Activated gamma-delta T cell treated with Interleukin-2 at 50 U/mL for 16 hours (primary cell): ENCODE results near the gene PLPPR5.
"Not testable (repeated sequence)": the region's sequence is repeated elsewhere in the genome, so short reads cannot be mapped to it uniquely, and the experiment has no call there.

Source experiments
- DNase-seq: peaks from one replicate; pipeline ENCODE4 v3.0.0-alpha.2; 2020

Gene PLPPR5, protein sequence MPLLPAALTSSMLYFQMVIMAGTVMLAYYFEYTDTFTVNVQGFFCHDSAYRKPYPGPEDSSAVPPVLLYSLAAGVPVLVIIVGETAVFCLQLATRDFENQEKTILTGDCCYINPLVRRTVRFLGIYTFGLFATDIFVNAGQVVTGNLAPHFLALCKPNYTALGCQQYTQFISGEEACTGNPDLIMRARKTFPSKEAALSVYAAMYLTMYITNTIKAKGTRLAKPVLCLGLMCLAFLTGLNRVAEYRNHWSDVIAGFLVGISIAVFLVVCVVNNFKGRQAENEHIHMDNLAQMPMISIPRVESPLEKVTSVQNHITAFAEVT

DNA sequence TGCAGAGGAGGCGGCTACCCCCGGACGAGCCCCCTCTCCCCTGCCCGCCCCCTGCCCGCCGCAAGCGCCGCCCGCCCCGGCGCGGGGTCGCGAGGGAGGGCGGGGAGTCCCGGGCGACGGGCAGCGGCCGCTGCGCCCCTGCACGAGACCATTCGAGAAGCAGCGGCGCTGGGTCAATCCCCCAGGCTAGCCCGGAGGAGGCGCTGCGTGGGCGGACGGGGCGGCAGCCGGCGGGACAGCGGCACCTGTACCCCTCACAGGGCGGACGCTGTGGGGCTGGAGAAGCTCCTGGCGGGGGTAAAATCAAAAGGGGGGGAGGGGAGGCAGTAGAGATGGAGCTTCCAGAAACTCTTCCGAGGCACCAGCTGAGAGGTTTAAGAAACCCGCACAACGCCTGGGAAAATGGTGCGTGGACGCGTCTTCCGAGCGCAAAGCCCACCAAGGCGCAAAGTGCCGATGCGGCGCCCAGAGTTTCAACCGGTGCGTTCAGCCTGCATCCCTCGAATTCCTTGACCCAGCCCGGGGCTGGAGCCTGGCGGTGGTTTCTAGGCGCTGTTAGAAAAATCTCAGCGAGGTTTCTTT is at the start of gene PLPPR5:
Gene PLPPR5 (minus strand): TSS at position 1 of the 582 bp plus-strand sequence. CDS start 190 bp downstream, outside the sequence.
- no peak for DNase-seq

DNA sequence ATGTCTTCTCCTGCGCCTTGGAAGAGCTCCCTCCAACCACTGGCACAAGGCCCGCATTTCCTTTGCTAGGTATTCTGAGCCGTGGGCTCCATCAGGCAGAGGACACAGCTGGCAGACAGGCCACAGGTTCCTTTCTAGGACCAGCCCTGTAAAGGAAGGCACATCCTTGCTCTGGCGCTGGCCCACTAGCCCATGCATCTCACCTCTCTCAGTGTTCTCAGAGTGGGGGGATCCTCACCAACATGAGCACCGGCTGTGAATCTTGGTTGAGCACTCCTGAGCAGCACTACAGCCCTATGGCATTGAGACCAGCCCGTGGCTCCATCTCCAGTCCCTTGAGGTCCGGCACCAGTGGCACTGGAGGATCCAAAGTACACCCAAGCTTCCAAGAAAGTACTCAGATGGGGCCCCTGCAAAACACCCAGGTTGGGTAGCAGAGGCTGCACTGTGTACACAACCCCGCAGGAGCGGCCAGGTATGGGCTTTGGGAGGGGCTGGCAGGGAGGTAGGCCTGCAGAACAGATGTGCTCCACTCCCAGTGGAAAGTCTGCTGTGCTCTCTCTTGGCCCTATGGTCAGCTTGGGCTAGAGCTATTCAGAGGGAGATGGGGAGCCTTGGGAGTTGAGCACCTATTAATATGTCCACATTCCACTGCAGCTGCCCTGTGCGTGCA is 47.1 kb upstream of the PLPPR5 start:
- no peak for DNase-seq

DNA sequence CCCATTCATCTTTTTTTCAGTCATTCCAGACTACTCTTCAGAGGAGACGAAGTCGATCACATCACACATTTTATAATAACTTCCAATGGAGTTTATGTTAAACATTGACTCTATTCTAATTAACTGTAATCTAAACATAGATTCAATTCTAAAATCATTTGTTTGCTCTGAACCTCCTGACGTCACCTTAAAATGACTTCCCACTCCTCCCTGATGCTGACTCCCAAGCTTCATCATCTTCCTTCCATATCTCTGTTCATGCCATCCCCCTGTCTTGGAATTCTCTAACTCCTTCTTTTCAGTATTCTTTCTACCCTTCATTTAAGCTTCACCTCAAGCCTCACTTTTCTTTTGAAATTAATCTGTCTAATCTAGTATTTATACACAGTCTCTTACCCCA is 45.1 kb upstream of the PLPPR5 start:
- no peak for DNase-seq

DNA sequence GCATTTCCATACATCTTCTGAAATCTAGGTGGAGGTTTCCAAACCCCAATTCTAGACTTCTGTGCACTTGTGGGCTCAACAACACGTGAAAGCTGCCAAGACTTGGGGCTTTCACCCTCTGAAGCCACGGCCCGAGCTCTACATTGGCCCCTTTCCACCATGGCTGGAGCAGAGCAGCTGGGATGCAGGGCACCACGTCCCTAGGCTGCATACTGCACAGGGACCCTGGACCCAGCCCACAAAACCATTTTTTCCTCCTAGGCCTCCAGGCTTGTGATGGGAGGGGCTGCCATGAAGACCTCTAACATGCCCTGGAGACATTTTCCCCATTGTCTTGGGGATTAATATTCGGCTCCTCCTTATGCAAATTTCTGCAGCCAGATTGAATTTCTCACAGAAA is 32.1 kb upstream of the PLPPR5 start:
- DNase-seq = not testable (repeated sequence)

DNA sequence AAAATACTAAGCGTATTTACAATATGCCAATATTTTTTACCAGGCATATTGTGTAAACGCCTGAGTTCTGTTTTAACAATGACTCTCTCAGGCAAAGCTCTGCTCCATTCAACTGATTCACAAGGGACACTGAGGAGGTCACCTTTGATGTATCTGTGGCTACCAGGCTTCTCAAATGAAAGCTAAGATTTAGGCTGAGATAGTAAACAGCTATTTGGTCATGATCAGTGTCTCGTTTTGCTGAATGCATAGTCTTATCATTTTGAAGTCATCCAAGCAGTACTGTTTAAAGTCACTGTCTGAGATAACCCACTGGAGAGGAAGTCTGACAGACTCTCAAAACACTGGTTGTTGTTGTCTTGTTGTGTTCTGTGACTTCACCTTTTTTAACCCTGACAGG is 13.7 kb upstream of the PLPPR5 start:
- no peak for DNase-seq

DNA sequence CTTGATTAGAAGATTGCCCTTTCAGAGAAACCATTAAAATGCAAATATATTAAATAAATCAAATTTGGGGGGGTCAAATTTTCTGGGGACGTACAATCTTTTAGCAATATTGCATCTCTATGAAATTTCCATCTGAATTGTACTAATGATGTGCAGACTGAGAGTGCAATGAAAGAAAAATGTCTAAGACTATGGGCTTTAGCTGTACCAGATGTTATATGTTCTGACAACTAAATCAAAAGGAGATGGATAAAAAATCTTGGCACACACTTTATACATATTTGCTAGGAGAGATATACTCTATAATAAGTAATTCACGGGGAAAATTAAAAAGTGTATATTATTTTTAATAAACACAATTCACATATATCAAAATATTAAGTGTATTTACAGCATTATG is 13.0 kb upstream of the PLPPR5 start:
- no peak for DNase-seq

DNA sequence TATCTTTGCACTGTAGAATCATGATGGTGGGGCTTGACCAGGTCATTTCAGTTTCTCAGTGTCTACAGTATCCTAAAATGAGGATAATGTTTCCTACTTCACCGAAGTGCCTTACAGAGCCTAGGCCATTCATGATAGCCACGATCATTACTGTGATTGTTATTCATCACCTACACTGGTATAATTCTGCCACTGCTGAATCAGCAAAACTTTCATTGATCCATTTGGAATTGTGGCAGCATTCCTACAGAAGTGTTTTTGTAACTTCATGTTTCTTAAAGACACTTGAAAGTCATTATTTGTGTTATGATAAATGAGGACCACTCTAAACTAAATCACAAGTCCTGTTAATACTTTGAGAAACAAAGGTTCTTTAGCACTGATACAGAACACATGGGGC is 6.0 kb upstream of the PLPPR5 start:
- no peak for DNase-seq

DNA sequence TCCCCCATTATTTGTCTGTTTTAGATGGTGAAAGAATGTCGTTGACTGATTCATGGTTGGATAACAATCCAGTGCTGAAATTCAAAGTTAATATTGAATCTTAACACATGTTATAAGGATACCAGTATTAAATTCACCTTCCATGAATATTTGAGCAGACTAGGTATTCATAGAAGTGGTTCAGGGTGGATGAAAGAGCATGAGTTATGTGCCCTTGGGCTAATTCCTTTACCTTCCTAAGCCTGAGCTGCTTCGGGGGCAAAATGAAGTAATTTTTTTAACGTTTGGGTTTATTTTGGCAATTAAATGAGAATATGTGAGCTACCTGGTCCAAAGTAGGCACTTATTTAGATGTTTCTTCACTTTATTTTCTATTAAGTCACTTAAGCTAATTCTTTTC is 2.7 kb upstream of the PLPPR5 start:
- no peak for DNase-seq

DNA sequence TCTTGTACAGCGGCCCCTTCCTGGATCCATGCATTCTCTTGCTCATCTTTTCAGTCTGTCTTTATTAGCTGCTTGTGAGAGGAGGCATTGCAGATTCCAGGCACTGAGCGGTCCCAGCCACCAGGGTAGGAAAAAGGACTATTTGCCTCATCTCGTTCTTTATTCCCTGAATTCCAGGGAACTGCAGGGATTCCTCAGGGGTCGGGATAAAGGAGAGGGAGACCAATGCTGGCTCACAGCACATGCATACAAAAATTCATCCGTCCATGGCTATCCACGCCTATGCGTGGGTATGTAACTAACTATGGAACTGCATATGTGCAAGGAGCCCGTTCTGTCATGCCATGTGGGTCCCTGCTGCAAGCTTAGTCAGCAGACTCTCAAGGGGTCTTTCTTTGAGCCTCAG is 879 bp upstream of the PLPPR5 start:
- DNase-seq = no peak

DNA sequence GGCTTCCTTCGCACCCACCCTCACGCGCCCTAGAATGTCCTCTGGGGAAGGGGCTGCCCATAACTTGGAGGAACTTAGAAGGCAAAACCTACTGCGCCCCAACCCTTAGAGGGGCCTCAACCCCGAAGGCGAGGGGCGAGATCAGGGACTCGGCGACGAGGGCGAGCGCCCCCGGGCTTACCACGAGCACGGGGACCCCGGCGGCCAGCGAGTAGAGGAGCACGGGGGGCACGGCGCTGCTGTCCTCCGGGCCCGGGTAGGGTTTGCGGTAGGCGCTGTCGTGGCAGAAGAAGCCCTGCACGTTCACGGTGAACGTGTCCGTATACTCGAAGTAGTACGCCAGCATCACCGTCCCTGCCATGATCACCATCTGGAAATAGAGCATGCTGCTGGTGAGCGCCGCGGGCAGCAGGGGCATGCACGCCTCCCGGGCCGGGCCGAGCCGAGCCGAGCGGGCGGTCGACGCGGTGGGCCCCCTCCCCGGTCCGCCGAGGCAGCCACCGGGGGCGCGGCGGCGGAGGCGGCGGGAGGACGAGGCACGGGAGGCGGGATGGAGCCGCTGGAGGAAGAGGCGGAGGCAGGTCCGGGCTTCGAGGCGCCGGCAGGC is 304 bp downstream of the PLPPR5 start:
- DNase-seq = peak; percentile 12

DNA sequence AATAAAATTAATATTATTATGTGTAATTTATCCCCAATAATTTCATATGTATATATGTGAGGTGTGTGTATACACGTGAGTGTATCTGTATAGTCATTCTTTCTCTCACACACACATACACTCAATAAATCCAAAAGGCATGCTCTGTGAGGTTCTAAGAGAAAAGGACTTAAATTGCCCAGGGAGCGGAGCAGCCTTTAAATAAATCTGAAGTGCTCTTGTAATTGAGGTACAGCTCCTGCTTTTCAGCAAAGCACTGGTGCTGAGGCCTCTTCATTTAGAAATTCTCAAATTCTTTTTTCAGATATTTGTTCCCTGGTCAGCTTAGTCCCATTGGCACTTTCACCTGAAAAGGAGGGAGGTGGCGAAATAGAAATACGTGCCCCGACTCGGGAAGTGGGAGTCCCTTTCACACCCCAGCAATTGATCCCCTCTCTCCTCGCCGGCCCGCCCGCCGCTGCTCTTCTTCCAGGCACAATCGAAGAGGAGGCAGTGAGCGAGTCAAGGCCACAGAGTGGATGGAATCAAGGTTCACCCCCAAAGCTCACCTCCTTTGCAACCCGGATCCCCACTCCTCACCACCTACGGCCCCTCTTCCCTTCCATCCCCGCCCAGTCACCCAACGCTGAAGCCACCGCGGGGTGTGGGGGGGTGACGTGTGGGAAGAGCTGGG is 944 bp downstream of the PLPPR5 start:
- DNase-seq = no peak

DNA sequence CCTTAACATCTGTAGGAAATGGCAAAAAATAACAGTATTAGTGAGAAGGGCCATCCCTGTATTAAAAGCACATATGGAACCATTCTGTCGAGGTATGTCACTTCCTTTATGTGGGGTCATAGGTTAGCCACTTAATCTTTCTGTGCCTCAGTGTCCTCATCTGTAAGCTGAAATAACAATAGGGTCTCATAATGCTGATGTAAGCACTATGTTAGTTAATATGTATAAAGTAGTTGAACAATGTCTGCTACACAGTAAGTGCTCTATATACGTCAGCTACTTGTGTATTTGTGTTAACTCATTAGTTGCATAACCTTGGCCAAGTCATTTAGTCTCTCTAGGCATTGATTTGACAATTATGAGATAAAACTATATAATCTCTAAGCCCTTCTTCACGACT is 11.8 kb downstream of the PLPPR5 start:
- DNase-seq = no peak

DNA sequence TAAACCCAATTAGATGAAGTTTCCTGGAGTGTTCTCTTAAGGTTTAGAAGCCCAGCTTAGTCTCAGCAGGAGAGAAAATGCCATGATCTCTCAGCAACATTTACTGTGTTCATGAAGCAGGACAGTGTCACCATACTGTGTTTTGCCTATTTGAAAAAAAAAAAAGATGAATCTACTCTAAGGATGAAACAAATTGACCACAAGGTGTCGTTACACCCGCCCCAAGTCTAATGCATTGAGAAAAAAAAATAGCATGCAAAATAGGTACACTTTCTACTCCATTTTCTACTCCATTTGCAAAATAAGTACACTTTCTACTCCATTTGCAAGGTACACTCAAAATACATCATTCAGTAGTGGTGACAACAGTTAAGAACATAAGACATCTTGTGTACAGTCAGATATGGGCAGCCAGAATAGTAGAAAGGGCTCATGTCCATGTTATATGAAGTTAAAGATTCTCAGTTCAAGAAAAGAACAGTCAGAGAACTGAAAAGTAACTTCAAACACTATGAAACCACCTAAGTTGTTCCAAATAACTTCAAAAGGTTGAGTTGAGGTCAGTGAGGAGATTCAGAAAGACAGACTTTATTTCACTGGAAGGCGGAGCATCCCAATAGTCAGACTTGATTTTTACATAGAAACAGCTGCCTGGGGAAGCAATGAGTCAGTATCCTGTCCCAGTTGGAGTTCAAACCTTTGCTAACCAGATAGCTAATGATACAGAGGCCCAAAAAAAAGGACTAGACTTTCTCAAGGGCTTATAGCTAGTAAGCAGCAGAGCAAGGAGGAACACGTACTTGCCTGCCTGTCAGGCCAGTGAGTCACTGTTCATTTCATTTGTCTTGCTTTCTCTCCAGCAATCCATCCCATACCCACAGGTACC is 13.3 kb downstream of the PLPPR5 start:
- DNase-seq = no peak

DNA sequence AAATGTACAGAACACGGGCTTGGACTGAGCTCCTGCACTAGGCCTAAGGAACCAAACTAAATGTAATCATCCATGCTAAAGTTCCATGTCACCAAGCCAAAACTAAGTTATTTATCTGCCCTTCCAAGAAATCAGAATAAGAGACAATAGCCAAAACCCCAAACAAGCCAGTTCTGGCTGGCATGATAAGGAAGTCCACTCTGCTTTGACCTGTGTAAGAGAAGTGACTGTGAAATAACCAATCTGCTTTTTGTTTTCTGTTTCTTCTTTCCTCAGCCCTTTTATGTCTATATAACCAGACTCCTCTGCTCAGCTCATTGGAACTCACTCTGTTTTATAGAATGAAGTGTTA is 15.1 kb downstream of the PLPPR5 start:
- DNase-seq = no peak

DNA sequence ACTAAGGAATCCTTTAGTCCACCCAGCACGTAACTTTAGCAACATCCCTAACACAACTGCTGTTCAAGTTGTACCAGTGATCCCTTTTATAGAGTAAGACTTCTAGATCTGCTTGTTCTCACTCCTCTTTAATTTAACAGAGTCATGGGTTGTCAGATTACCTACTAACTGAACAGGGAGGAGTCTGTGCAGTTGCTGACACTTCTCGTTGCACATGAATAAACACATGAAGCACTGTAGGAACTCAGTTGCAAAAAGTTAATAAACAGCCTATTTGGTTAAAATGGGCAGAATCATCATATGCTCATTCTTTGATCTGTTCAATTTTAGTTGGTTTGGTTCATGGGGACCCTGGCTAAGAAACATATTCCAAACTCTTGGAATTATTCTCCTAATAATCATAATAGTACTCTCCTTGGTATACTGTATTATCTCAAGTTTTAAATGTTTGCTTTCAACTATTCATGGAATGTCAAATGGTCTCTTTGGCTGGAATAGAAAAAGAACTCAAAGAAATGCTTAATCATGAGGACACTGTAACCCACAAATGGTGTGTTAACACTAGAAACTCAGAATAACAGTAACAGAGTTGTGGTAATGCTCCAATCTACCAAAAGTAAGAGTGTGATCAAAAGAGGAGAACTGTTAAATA is 15.6 kb downstream of the PLPPR5 start:
- DNase-seq = no peak

DNA sequence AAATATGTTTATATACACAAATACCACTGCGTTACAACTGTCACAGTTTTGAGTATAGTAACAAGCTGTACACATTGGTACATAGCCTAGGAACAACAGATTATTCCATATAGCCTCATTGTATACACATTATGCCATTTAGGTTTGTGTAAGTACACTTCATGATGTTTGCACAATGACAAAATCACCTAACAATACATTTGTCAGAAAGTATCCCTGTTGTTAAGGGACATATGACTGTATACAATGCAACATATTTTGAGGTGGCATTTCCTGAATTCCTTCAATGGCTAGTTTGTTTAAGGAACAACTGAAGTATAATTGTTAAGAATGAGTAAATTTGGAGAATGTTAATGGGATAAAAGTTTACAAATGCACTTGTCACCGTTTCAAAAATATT is 19.0 kb downstream of the PLPPR5 start:
- DNase-seq = no peak

DNA sequence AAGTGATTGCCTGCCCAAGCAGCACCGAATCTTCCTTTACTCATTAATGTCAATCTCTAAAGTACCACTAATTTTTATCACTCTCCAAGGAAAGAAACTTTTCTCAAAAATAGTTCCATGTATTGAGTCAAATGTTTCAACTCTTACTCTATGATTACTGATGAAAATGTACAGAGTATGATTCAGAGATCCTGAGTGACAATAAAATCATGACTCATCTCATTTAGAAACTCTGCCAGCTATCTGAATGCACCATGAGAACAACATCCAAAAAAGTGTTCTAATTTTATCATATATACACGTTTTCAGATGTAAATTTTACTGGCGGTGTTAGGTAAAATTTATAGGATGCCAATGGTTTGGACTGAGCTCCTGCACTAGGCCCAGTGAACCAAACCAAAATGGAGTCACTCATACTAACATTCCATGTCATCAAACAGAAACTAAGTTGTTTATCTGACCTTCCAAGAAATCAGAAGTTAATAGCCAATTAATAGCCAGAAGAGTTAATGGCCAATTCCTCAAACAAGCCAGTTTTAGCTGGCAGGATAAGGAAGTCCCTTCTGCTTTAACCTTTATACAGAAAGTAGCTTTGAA is 22.6 kb downstream of the PLPPR5 start:
- DNase-seq = no peak

DNA sequence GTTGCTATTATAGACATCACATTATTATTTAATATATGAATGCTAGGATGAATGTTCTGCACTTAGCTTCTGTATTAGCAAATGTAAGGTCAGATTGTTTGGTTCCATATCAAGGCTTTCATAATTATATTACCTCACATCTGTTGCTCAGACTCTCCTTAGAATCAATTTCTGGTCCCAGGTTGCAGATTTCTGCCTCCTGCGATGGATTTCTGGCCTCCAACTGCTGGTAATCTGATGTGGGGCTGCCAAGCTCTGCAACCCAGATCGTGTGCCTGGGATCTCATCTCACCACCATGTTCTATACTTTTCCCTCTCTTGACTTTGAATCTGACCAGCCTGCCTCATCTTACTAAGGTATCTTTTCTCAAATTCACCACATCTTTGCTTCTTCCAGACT is 25.2 kb downstream of the PLPPR5 start:
- DNase-seq = no peak

DNA sequence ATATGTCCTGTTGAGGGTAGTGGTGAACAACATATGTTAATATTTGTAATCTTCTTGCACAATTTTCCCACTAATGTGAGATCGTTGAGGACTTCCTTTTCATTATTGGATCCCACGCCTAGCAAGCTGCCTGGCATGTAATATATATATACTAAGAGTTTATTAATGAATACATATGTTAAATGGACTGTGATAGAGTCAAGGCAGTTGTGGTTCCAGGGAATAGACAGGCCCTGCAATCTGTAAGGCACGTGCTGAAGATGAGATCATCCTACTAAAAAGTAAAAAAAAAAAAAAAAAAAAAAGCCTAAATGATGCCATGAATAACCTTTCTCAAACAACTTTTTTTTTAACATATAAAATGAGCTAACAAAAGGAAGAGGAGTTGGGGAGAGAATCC is 28.9 kb downstream of the PLPPR5 start:
- DNase-seq = no peak

DNA sequence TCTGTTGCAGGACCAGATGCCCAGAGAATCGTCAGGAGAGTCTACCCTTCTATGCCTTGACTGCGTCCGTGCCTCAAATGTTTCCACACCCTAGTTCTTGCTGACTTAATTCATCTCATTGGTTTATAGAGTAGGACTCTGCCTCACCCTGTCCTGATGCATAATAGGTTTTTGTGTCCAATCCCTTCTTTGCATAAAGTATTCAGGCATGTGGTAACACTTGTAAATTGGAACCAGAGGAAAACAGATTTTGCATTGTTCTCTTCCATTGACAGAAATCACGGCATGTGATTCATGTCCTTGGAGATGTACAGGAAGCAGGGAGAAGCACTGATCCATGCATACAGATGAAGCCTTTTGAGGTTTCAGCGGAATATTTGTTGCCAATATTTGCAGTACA is 29.5 kb downstream of the PLPPR5 start:
- no peak for DNase-seq

DNA sequence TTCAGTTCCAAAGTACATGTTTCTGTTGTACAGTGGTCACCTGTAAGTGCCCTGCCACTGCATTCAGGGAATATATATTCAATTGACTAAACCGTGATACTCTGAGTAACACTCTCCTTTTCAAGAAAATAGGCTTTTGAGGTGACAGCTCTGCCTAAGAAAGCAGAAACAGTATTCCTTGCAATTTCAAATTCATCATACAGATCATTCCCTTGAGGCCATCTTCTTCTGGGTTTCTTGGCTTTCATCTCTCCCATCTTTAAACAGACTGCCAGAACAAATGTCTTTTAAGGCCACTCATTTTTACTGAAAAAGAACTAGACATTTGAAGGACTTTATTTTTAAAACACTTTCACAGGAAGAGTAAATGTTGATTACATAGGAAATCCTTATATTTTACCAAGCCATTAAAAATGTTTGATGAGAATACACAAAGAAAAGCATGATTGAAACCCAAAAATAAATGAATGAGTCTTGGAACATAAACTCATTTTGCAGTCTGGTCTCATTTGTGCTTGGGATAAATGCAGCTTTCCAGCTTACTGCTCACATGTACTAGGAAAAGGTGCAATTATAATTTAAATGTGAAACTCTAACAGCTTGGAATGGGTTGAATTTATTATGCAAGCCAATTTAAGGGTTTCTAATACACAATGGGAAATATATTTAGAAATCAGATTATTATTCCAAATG is 34.7 kb downstream of the PLPPR5 start:
- no peak for DNase-seq
